HL-60 (cell line): ENCODE measurements around the gene FBXL7.

Experiments used
- CTCF ChIP-seq: IDR thresholded peaks from one replicate; pipeline ENCODE4 v1.5.1; 2011; ENCODE audit warnings: low read length, control low read depth, inconsistent platforms; ENCODE audit not compliant: insufficient read depth
- GABPA ChIP-seq: IDR thresholded peaks from 2 replicates; pipeline ENCODE4 v1.6.1; 2012; ENCODE audit warnings: low read depth
- POLR2AphosphoS5 ChIP-seq: IDR thresholded peaks from 2 replicates; pipeline ENCODE4 v1.6.1; 2012; ENCODE audit warnings: low read depth
- SPI1 ChIP-seq: IDR thresholded peaks from 2 replicates; pipeline ENCODE4 v1.6.1; 2012; ENCODE audit warnings: low read depth, mild to moderate bottlenecking, borderline replicate concordance

- TF ChIP-seq CTCF (no peak), GABPA (no peak), POLR2AphosphoS5 (no peak), SPI1 (no peak)
Measured at GRCh38 chr5:15807871-15808270, 307.9 kb downstream of the FBXL7 start.
